Left renal cortex interstitium (tissue), 4 donors: ENCODE results near the gene SPATA1. TPM values are rescaled to one million over a fixed set of nuclear protein-coding genes. Genes with fewer than 3 reads are reported as not detected.
A peak's percentile ranks its signal among the peaks of the same experiment; 100 is the strongest.

ENCODE experiments used
- DNase-seq, 4 donors: peaks; one replicate each; pipeline ENCODE4 v3.0.0-alpha.2; 2013; ENCODE audit warnings: low read depth in 4 of 4, low spot score in 2 of 4, missing footprints in 1 of 4
- polyA plus RNA-seq, 4 donors: library from polyadenylated mRNA; unstranded; fragments of 120-200 nt; gene quantifications; one replicate each; pipeline ENCODE4 v1.2.1, GENCODE V29; 2013; ENCODE audit not compliant: insufficient read length in 4 of 4

The SPATA1 gene
- polyA plus RNA-seq, 4 donors = 1.2 to 3.7 (median 2.9) TPM

GRCh38 chr1:84508510-84508909 lies 2.3 kb downstream of the SPATA1 start:
- no peak for DNase-seq

GRCh38 chr1:84509029-84509428 lies 2.8 kb downstream of the SPATA1 start:
- DNase-seq = no peak

DNA sequence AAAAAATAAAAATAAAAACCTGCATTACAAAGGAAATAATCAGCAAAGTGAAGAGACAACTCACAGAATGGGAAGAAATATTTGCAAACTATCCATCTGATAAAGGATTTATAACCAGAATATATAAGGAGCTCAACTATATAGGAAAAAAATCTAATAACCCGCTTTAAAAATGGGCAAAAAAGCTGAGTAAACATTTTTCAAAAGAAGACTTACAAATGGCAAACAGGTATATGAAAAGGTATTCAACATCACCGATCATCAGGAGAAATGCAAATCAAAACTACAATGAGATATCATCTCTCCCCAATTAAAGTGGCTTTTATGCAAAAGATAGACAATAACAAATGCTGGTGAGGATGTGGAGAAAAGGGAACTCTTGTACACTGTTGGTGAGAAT lies 4.0 kb downstream of the SPATA1 start:
- DNase-seq = no peak

- DNase-seq = no peak
Measured at GRCh38 chr1:84510668-84511067, 4.5 kb downstream of the SPATA1 start.

DNA sequence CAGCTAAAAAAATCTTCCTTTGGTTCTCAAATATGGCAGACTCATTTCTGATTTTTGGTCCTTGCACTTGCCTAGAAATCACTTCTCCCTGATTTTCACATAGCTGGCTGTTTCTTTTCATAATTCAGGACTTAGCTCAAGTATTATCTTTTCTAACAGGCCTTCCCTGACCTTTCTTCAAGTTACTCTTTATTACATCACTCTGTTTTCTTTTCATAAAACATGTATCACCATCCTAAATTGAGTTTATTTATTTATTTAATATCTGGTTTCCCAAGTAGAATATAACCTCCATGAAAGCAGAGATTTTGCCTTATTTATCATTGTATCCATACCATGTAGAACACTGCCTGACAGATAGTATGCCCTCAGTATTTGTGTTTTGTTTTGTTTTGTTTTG lies 18.4 kb downstream of the SPATA1 start:
- no peak for DNase-seq

DNA sequence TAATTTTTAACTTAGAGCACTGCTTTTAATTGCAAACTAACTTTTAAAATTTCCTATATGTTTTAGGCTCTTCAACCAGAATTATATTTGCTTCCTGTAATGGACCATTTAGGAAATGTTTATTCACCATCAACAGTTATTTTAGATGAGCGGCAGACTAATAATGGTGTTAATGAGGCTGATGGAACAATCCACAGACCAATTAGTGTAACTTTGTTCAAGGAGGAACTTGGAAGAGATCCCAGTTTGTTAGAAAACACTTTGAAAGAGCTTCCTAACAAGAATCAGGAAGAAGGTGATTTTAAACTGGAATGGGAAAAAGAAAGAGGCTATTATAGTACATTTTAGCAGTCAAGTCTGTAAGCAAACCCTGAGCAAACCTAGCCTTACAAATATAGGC lies 19.6 kb downstream of the SPATA1 start:
- DNase-seq = no peak

GRCh38 chr1:84538599-84538998 lies 32.4 kb downstream of the SPATA1 start:
- no peak for DNase-seq

GRCh38 chr1:84539972-84540371 lies 33.8 kb downstream of the SPATA1 start:
- DNase-seq = no peak

DNA sequence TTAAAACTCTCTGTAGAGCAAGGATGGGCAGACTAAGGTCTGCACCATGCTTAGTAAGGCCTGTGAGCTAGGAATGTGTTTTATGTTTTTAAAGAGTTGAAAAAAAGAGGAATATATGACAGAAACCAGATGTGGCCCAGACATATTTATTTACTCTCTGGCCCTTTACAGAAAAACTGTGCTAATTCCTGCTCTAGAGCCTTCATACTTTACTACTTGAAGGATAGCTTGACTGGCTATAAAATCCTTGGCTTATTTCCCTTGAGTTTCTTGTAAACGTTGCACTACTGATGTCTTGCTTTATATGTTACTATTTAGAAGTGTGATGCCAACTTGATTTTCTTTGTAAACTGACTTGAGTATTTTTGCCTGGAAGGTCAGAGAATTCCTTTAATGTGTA lies 34.6 kb downstream of the SPATA1 start:
- DNase-seq = peak in 3 of 4 donors; percentile 0 to 15 (median 4)

DNA sequence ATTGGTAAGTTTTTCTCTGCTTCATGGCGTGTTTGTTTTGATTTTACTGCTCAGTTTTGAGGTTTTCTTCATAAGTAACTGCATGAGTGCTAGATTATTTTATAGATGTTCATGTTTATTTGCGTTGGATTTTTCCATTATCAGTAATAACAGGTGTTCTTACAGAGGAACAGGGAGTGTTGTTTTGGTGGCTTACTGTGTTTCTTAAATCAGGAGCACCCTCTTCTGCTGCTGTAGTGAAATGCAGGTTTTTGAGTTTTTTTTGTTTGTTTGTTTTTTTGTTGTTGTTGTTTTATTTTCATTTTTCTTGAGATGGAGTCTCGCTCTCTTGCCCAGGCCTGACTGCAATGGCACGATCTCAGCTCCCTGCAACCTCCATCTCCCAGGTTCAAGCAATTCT lies 35.5 kb downstream of the SPATA1 start:
- no peak for DNase-seq

- no peak for DNase-seq
Measured at GRCh38 chr1:84550826-84551225, 44.6 kb downstream of the SPATA1 start.

DNA sequence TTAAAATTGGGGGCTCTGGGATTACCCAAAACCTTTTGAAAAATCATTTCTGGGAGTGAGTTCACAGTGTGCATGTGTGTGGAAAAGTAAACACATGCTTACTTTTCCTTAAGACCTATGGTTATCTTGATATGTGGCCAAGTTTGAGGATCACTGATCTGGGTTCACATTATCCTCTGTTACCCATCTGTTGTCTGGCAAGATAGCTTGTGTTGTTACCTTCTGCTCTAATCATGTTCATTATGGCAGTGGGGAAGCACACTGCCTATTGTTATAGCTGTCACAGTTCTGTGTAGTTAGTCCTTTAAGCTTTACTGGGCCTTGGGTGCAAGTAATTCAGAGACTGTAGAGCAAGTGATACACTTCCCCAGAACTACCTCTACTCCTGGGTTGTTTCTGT lies 63.0 kb downstream of the SPATA1 start:
- no peak for DNase-seq

- no peak for DNase-seq
Measured at GRCh38 chr1:84570436-84571149, 64.4 kb downstream of the SPATA1 start.

GRCh38 chr1:84571150-84571535 lies 65.0 kb downstream of the SPATA1 start:
- DNase-seq = no peak

DNA sequence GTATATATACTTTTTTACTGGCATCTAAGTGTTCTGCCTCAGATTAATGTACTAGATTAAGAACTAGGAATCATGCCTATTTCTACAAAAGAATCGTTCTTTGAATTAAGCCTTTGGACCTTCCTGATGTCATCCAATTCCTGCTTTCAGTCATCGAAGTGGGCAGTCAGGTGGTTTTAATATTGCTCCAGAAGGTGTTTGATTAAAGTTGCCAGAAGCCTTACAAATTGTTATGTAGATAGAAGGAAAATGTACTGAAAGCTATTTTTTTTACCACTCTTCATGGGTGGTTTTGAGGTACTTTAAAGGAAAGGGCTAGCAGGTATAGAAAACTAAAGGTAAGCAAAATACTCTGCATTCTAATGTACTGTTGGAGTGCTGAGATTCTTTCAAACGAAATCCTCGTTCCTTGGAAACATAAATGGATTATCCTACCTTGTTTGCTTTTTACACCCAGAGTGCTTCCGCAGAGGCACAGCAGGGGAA lies 67.3 kb downstream of the SPATA1 start:
- DNase-seq = peak in 1 of 4 donors; percentile 8

- DNase-seq = peak in 3 of 4 donors; percentile 36 to 69 (median 55)
Measured at GRCh38 chr1:84573967-84574842, 68.0 kb downstream of the SPATA1 start, which contains the start of gene CTBS. TSS of gene CTBS (minus strand) at chr1:84574440. CDS start at chr1:84574415, 25 bp downstream.

DNA sequence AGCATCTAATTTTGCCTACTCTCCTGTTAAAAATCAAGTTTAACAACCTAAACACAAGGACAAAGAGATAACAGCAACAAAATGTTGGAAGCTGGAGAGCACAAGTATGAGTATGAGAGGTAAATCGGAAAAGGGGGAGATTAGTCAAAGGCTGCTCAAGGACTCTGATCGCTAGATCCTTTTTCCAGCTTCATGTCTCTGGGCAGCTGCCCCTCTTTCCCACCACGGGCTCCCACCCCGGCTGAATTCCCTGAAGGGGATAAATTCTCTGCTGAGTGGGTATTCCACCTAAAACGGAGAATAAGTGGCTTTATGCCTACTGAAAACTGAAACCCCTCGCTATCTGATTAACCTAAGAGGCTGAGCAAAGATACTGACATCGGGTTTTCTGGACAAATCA lies 68.8 kb downstream of the SPATA1 start:
- peak in 1 of 4 donors; percentile 10 for DNase-seq

GRCh38 chr1:84581648-84582047 lies 75.5 kb downstream of the SPATA1 start:
- DNase-seq = no peak

DNA sequence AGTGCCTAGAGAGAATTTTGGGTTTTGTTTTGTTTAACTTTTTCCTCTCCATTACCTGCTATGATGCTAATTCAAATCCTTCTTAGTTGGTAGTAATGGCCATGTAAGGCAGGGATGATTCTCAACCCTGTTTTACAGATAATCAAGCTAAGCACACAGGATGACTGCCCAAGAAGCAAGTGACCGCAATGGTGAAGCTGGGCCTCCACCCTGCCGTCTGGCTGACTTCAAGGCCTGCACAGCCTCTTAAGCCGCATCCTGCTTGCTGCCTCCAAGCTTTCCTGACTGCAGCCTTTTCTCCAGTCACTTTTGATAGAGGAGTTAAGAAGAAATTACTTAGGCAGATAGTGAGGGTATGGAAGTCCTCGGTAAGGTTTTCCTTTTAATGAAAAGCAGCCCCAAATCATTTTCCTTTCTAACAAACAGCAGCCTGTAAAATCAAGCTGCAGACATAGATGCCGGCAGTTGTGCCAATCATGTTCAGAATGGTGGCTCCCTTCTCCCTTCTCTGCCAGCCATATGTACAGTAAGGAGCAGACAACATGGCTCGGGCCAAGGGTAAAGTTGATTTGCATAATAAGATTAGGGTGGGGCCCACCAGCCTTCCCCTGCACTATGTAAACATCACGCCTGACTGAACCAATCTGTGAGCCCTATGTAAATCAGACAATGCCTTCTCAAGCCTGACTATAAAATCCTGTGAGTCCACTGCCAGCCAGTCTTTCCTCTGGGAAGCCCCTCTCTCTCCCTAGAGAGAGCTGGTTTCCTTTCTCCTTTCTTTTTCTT lies 76.8 kb downstream of the SPATA1 start:
- DNase-seq = peak in 1 of 4 donors; percentile 11

DNA sequence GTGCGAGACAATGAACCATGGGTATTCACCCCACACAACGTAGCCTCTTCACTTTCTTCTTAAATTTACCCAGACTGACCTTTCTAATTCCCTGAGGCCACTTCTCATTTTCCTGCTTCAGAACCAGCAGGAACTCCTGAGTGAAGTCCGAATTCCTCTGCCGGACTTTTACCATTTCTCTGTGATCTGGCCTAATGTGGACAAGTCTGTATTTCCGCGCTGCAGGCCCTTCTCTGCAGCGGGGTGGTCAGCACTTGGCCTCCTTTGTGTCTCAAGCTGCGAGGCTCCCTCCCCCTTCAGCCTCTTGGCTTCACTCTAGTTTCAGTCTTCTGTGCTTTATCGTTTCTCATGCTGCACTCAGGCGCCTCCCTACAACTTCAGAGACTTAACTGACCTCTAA lies 77.5 kb downstream of the SPATA1 start:
- DNase-seq = no peak

GRCh38 chr1:84584126-84584525 lies 77.9 kb downstream of the SPATA1 start:
- DNase-seq = no peak
